22Rv1 (cell line): ENCODE measurements around the gene RNF223.

Source experiments
- CTCF ChIP-seq: fragments of 450-650 bp; IDR thresholded peaks from 2 replicates; pipeline ENCODE4 v1.5.1; 2017; ENCODE audit warnings: mild to moderate bottlenecking
- ZFX ChIP-seq: fragments of 450-650 bp; IDR thresholded peaks from 2 replicates; pipeline ENCODE4 v1.6.1; 2017; ENCODE audit warnings: antibody characterized with exemption, borderline replicate concordance

GRCh38 chr1:1053682-1054081, 20.4 kb downstream of the RNF223 start:
- TF ChIP-seq CTCF (no peak), ZFX (no peak)
